GM15510 (cell line): ENCODE data around the gene GATC.

Experiments used
- POLR2A ChIP-seq: IDR thresholded peaks from 3 replicates; pipeline ENCODE4 v1.6.1; 2011; ENCODE audit warnings: borderline replicate concordance; ENCODE audit not compliant: insufficient read length; ENCODE audit errors: extremely low read depth

The GATC gene

DNA sequence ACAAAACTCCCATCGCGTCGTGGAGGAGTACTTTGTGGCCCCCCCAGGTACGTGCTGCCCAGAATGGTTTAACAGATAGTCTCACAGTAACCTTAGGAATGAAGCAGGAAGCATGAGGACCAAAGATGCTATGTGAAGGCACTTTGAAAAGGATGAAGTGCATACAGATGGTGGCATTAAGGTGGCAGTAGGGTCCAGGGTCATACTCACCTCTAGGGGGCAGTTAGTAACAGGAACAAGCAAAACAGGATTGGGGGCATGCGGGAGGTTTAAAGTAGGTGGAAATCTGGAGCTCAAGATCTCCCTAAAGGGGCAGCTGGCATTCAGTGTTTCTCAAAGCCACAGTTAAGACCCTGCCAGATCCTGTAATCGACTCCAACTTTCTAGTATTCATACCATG is 10.9 kb downstream of the GATC start:
- no peak for TF ChIP-seq POLR2A

DNA sequence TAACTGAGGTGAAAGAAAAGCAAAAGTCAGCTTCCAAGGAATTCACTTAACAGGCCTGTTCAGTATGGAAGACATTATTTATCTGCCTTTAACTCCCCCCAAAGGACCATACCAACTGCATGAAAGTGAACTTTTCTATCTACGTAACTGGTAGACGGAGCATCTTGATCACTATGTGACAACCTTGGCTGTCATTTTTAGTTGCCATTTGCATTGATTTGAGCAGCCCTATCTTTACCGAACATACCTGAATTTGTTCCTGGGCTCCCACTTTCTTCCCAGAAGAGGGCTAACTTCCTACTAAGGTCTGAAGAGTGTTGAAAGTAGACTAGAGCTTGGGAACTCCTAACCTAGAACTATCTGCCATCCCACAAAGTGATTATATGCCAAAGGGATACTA is 13.9 kb downstream of the GATC start:
- TF ChIP-seq POLR2A = no peak

DNA sequence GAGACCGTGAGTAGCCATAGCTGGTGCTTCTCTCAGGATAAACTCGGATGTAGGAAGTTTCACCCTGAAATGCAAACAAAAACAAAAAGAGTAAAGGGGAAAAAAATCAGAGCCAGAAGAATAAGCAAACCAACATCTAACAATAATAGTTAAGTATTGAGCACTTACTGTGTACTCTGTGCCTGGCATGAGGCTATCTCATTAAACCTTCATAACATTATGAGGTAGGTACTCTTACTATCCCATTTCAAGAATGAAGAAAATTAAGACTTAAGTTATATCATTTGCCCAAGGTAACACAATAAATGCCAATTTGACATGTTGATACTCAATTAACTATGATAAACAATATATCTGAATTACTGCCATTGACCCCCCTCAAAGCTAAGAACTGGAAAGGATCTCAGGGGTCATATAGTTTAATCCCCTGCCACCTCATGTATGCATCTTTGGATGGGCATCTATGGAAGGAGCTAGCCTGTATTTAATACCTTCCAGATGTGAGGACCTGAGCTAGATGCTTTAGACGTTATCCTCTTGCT is 15.9 kb downstream of the GATC start:
- TF ChIP-seq POLR2A = no peak

DNA sequence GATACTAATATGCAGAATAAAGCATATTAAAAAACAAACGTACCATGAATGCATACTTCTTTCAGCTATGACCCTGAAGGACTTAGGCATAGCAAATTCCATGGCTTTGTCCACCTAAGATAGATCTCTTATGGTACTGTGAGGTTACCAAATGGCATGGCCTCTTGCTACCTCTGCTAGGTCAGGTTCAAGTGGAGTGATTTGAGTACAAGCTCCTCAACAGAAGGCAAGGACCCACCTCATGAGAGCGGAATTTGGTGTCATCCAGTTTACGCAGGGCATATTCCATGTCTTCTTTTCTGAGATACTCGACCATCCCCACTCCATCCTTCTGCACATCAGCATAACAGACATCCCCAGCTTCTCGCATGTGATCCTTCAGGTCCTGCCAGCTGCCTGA is 17.5 kb downstream of the GATC start:
- no peak for TF ChIP-seq POLR2A

DNA sequence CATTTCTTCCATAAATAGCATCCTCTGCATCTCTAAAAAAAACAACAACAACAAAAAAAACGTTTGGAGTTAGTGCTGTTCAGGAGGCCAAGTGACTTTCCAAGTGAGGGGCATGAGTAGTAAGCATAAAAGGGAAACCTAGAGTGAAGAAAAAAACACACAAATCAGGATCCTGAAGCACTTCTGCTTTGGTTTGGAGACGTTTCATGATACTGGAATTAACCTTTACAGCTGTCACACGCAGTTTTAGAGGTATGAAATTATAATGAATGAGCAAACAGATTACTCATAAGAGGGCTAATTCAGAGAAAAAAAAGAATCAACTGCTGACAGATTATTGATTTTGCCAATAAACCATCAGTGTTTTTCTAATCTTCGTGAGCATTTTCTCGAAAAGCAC is 19.5 kb downstream of the GATC start:
- no peak for TF ChIP-seq POLR2A

DNA sequence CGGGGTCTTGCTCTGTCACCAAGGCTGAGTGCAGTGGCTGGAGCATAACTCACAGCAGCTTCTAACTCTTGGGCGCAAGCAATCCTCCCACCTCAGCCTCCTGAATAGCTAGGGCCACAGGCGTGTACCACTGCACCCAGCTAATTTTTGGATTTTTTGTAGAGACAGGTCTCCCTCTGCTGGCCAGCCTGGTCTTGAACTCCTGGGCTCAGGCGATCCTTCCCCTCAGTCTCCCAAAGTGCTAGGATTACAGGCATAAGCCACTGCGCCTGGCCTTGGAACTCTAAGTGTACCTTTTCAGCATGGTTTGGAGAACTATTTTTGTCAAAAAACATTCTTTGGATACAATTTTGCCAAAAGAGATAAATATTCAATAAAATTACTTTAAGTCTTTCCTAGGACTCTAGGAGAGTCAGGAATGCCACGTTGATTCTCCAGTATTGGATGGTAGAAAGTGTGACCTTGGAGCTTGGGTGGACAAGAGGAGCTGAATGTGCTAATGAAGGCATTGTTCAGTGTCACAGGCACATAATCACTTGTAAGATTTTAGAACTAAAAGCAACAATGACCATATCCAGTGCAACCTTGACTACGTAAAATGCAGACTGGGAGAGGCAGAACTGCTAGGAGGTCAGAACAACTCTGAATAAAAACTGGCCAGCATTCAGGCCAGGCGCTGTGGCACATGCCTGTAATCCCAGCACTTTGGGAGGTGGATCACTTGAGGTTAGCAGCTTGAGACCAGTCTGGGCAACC is 20.5 kb downstream of the GATC start:
- no peak for TF ChIP-seq POLR2A

DNA sequence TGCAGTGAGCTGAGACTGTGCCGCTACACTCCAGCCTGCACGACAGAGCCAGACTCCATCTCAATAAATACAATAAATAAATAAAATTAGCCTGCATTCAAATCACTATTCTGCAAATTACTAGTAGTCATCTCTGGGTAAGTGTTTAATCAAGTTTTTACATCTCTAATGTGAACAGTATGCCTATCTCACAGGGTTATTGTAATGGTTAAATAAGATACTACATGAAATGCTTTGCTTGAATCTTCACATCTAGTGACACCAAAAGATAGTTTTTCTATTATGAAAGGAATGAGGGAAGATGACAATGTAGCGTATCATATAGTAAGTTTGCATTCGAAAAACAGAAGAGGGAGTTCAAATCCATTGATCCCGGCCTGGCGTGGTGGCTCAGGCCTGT is 21.2 kb downstream of the GATC start:
- no peak for TF ChIP-seq POLR2A

DNA sequence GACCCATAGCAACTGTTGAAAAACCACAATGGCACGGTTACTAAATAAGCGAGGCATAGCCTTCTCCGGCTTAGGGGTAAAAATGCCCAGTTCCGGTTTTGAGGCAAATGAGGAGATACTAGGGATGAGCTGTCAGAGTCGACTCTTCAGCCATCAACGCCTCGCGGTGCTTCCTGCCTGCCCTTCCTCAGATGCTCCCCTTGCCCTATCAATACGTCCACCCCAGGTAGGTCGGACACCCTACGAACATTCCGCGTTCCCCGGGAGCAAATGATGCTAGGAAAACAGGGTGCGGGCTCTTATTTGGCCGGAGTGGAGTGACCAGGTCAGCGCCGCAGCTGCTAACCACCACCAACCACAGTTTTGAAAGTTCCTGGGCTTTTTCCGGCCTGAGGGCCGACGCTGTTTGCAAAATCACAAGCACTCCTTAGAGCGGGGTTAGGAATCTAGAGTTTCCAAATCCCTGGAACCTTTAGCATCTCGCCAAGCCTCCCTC is 22.1 kb downstream of the GATC start:
- peak; percentile 46 for TF ChIP-seq POLR2A

DNA sequence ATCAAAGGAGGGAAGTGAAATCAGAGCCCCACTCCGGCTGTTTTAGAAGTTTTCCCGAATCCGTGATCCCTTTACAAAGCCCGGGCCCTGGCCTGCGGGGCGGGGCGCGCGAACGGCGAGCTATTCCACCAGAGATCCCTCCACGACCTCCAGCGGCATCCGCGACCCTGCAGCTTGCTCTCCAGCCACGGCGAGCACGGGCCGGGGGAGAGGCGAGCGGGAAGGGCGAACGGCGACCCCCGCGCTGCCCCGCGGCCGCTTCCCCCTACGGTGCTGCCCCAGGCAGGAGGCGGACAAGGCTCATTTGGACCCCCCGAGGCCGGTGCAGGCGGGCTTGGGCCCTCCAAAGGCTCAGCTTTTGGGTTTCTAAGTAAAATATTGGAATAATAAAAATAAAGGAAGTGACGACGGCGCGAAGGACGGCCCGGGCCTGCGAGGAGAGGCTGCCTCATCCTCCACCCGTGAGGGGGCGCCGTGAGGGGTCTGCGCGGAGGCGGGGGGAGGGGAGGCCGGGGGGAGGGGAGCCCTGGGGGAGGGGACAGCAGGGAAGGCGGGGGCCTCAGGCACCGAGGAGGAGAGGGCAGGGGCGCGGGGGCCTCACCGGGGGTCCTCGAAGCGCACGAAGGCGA is 22.7 kb downstream of the GATC start:
- no peak for TF ChIP-seq POLR2A

DNA sequence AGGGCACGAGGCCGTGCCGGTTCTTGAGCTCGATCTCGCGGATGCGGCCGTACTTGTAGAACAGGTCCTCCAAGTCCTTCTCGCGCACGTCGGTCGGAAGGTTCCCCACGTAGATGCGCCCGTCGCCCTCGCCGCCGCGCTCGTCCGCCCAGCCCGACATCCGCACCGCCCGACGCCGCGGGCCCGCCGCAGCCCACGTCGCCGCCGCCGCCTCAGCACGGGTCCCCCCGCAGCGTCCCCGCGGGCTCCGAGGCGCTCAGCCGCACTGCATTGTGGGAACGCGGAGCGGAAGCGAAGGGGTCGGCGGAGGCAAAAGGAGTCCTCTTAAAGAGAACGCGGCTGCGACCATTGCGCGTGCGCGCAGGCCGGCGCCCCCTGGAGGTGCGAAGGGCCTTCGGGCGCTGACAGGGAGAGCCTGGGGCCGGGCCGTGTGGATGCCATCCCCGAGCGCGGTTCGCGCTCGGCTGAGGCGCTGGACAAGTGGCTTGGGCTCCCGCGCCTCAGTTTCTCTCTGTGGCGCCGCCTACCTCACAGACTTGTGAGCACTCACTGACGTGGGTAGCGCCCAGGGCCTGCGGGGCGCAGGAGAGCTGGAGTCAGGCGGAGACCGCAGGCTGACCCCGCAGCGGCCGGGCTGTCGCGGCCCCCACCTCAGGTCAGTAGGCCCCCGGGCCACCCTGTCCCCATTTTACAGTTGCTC is 23.4 kb downstream of the GATC start, which contains the start of gene SRSF9:
TSS of gene SRSF9 (minus strand) at position 299 of the 700 bp plus-strand sequence. CDS start at position 160, 139 bp downstream.
- peak; percentile 91 for TF ChIP-seq POLR2A

DNA sequence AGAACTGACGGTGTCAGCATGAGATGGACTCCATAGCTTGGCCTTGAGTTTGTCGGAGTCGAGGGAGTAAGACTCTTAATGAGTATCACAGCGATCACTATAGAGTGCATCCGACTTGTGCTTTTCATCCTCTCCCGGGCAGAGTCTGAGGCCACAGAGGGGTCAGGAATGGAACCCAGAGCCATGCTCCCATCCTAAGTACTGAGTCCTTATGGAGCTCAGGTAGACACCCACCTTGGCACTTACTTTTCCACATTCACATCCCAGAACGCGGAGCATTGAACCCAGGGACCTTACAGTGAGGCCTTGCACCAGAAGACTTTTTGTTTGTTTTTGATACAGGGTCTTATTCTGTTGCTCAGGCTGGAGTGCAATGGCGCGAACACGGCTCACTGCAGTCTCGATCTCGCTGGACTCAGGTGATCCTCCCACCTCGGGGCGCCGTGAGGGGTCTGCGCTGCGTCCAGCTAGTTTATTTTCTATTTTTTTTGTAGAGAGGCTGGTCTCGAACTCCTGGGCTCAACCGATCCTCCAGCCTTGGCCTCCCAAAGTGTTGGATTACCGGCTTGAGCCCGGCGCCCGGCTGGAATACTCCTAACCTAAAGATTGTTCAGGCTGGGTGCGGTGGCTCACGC is 24.0 kb downstream of the GATC start:
- TF ChIP-seq POLR2A = no peak

DNA sequence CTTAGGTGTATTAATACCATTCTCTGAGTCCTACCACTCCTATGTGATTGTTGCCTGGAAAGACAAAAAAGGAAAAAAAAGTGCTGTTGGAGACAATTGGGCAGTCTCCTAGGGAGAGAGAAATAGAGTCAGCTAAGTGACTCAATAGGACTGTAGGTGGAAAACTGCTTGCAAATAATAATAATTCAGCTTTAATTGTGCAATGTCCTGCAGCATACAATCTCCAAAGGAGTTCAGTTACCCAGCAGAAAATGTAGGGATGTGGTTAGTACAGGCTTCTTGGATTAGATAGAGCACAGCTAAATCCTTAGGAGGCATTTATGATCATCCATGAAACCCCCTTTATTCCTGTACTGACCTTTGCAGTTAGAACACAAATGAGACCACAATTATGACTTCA is 26.3 kb downstream of the GATC start:
- TF ChIP-seq POLR2A = no peak

DNA sequence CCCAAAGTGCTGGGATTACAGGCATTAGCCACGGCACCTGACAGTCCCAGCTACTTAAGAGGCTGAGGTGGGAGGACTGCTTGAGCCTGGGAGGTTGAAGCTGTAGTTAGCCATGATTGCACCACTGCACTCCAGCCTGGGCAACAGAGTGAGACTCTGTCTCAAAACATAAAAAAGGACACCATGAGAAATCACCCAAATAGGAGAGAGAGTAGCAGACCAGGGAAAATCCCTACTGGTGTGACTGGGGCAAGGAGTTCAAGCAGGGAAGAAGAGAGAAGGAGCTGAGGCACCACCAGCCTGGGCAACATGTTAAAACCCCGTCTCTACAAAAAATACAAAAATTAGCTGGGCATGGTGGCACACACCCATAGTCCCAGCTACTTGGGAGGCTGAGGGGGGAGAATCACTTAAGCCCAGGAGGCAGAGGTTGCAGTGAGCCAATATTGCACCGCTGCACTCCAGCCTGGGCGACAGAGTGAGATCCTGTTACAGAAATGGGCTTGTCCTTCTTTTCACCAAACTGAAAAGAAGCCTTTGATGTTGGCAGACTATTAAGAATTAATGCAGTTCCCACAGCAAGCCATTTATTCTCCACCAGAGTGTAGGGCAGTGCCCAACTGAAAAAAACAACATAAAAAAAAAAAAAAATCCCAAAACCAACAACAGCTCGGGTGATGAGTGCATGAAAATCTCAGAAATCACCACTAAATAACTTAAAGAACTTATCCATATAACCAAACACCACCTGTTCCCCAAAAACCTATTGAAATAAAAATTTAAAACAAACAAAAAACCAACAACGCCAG is 27.8 kb downstream of the GATC start:
- TF ChIP-seq POLR2A = no peak

DNA sequence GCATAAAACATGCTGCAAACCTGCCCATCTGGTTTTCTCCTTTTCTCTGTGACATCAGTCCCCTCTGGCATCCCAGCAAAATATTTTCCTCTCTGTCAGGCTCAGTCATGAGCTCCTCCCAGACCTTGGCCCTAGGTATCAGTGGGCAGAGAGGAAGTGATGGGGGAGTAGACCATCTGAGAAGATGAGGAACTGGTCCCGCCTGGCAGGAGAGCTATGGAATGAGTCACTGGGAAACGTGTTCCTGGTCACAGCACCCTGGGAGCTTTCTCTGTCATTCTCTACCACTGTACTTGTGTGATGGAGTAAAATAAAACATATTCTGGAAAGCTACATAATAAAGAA is 28.3 kb downstream of the GATC start:
- no peak for TF ChIP-seq POLR2A
